Measurements from ENCODE around the gene SYT5. TPM values are rescaled to one million over a fixed set of nuclear protein-coding genes. Genes with fewer than 3 reads are reported as not detected.
"Not testable (repeated sequence)": the region's sequence is repeated elsewhere in the genome, so short reads cannot be mapped to it uniquely, and the experiment has no call there.

SYT5 gene
- total and polyA plus RNA-seq, 10 of the 15 experiments (the other 5 are each of a cell fraction or from before 2014, with no cell fraction given) = 0.04 to 0.79 (median 0.26) TPM; not detected in 7

GRCh38 chr19:55173186-55173713 lies 6.8 kb downstream of the SYT5 start:
- RAD21 ChIA-PET (ENCODE audit: unreplicated experiment) = no interaction called here
- CTCF ChIA-PET = interaction anchor here (1.4 kb wide), 1 partner anchor 330 kb away, joined by 3 read pairs; no protein-coding TSS in a partner anchor
- Histone ChIP-seq H3K4me1 (ENCODE audit: control insufficient read depth, insufficient read depth, low read length) (no peaks in the 10 kb centered on the region), H3K27me3 (replicated peaks in 1 of 2; ENCODE audit: control insufficient read depth in 2 of 2, insufficient read depth in 2 of 2, low read length in 1 of 2) (peaks cover 0 to 7% of the 10 kb centered on the region in 2 experiments; a peak in 1 of 4 replicates), H3K27ac (ENCODE audit: control insufficient read depth, insufficient read depth) (no peak overlapping the region), H2AFZ (ENCODE audit: control insufficient read depth, low read depth, low read length) (peak overlapping the region; percentile 58; the same call in 1 of the 2 replicates), H3K4me3 (no peak overlapping the region), H3K36me3 (ENCODE audit: control insufficient read depth in 2 of 2, insufficient read depth in 2 of 2, low read length in 1 of 2) (no peaks in the 10 kb centered on the region), H3K4me2 (ENCODE audit: control insufficient read depth, insufficient read depth) (peak overlapping the region; percentile 67; the same call in 1 of the 2 replicates), H3K9ac (ENCODE audit: control insufficient read depth, insufficient read depth, low read length) (no peak overlapping the region), H4K20me1 (ENCODE audit: control insufficient read depth, insufficient read depth) (no peaks in the 10 kb centered on the region), H3K9me3 (replicated peaks; ENCODE audit: control insufficient read depth, insufficient read depth, low read length) (peaks cover 1% of the 10 kb centered on the region; the same call in 1 of the 3 replicates), H3K79me2 (ENCODE audit: control insufficient read depth, insufficient read depth, low read length) (no peaks in the 10 kb centered on the region)
- no peak for DNase-seq (ENCODE audit: low read depth, low spot score)
- peak; percentile 12 for TF ChIP-seq SUZ12 (IDR thresholded peaks at IDR 0.05; ENCODE audit: unreplicated experiment)
- TF ChIP-seq KDM1A (IDR thresholded peaks at IDR 0.05; ENCODE audit: borderline replicate concordance) = no peak
- TF ChIP-seq BHLHE40 (IDR thresholded peaks at IDR 0.05; ENCODE audit: borderline replicate concordance in 1 of 2, low read depth in 2 of 2, low read length in 1 of 2) = no peak
- TF ChIP-seq NBN (IDR thresholded peaks at IDR 0.05) = no peak
- TF ChIP-seq CBFB (IDR thresholded peaks at IDR 0.05; ENCODE audit: low read depth) = no peak
- POLR2A ChIA-PET = no interaction called here
- no peak for FAIRE-seq
- 9% methylated on average over 23 of the region's 32 CpGs for WGBS (ENCODE audit: insufficient coverage, insufficient replicate concordance, low lambda C conversion rate, missing lambda C conversion rate)
- no TSS peak for BruUV-seq (replicated peaks)
- SMC1A ChIA-PET (ENCODE audit: uncharacterized antibody, unreplicated experiment) = no interaction called here
- ATAC-seq = no peak
- in situ Hi-C loops (cut with MboI) = no loop called here
- intact Hi-C loops (cut with micrococcal nuclease; ENCODE audit: unreplicated experiment) = no loop called here

GRCh38 chr19:55172741-55173140 lies 7.3 kb downstream of the SYT5 start:
- CTCF ChIA-PET = no interaction called here
- intact Hi-C loops (cut with micrococcal nuclease; ENCODE audit: unreplicated experiment) = no loop called here
- no peak for FAIRE-seq

DNA sequence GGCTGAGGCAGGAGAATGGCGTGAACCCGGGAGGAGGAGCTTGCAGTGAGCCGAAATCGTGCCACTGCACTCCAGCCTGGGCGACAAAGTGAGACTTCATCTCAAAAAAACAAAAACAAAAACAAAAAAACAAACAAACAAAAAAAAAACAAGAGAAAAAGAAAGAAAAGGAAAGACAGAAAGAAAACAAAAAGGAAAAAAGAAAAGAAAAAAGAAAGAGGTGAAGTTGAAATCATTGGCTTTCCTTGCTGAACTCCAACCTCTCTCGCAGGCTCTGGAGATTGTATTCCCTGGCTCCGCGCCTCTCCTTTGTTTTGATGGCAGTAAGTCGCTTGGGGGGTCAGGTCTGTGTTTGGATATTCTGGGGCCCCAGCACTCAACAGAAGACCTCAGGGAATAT lies 7.8 kb downstream of the SYT5 start:
- H3K4me1 ChIP-seq (ENCODE audit: control insufficient read depth, insufficient read depth, low read length); DNase-seq (ENCODE audit: low read depth, low spot score); FAIRE-seq; H3K9me3 ChIP-seq (replicated peaks; ENCODE audit: control insufficient read depth, insufficient read depth, low read length); intact Hi-C loops (cut with micrococcal nuclease; ENCODE audit: unreplicated experiment); H3K79me2 ChIP-seq (ENCODE audit: control insufficient read depth, insufficient read depth, low read length); SMC1A ChIA-PET (ENCODE audit: uncharacterized antibody, unreplicated experiment); H3K9ac ChIP-seq (ENCODE audit: control insufficient read depth, insufficient read depth, low read length); CTCF ChIA-PET; H3K36me3 ChIP-seq (ENCODE audit: control insufficient read depth in 2 of 2, insufficient read depth in 2 of 2, low read length in 1 of 2); ATAC-seq; H3K27ac ChIP-seq (ENCODE audit: control insufficient read depth, insufficient read depth); H3K27me3 ChIP-seq (replicated peaks in 1 of 2; ENCODE audit: control insufficient read depth in 2 of 2, insufficient read depth in 2 of 2, low read length in 1 of 2); H3K4me2 ChIP-seq (ENCODE audit: control insufficient read depth, insufficient read depth); H4K20me1 ChIP-seq (ENCODE audit: control insufficient read depth, insufficient read depth); in situ Hi-C loops (cut with MboI); H3K4me3 ChIP-seq; BruUV-seq (replicated peaks); H2AFZ ChIP-seq (ENCODE audit: control insufficient read depth, low read depth, low read length); RAD21 ChIA-PET (ENCODE audit: unreplicated experiment); POLR2A ChIA-PET: not testable (repeated sequence)
- 71% methylated on average over 9 of the region's 9 CpGs for WGBS (ENCODE audit: insufficient coverage, insufficient replicate concordance, low lambda C conversion rate, missing lambda C conversion rate)

More at GRCh38 chr19:55172741-55173140, 7.3 kb downstream of the SYT5 start:
- SMC1A ChIA-PET (ENCODE audit: uncharacterized antibody, unreplicated experiment) = no interaction called here
- H2AFZ ChIP-seq (ENCODE audit: control insufficient read depth, low read depth, low read length) = no peak overlapping the region
- DNase-seq (ENCODE audit: low read depth, low spot score) (no peak), ATAC-seq (no peak)
- BruUV-seq (replicated peaks) = no TSS peak
- POLR2A ChIA-PET = no interaction called here
- H4K20me1 ChIP-seq (ENCODE audit: control insufficient read depth, insufficient read depth) = no peaks in the 10 kb centered on the region
- H3K27ac ChIP-seq (ENCODE audit: control insufficient read depth, insufficient read depth) = no peak overlapping the region
- no peak overlapping the region for H3K9ac ChIP-seq (ENCODE audit: control insufficient read depth, insufficient read depth, low read length)
- H3K9me3 ChIP-seq (replicated peaks; ENCODE audit: control insufficient read depth, insufficient read depth, low read length) = peaks cover 1% of the 10 kb centered on the region; the same call in 1 of the 3 replicates
- in situ Hi-C loops (cut with MboI) = no loop called here
- H3K36me3 ChIP-seq (ENCODE audit: control insufficient read depth in 2 of 2, insufficient read depth in 2 of 2, low read length in 1 of 2) = no peaks in the 10 kb centered on the region
- H3K79me2 ChIP-seq (ENCODE audit: control insufficient read depth, insufficient read depth, low read length) = no peaks in the 10 kb centered on the region
- WGBS (ENCODE audit: insufficient coverage, insufficient replicate concordance, low lambda C conversion rate, missing lambda C conversion rate) = 55% methylated on average over 12 of the region's 12 CpGs
- H3K4me3 ChIP-seq = no peak overlapping the region
- RAD21 ChIA-PET (ENCODE audit: unreplicated experiment) = no interaction called here
- peaks cover under 1 to 7% of the 10 kb centered on the region in 2 experiments; a peak in 1 of 4 replicates for H3K27me3 ChIP-seq (replicated peaks in 1 of 2; ENCODE audit: control insufficient read depth in 2 of 2, insufficient read depth in 2 of 2, low read length in 1 of 2)
- no peaks in the 10 kb centered on the region for H3K4me1 ChIP-seq (ENCODE audit: control insufficient read depth, insufficient read depth, low read length)
- H3K4me2 ChIP-seq (ENCODE audit: control insufficient read depth, insufficient read depth) = no peak overlapping the region
- TF ChIP-seq, protein P1, sequence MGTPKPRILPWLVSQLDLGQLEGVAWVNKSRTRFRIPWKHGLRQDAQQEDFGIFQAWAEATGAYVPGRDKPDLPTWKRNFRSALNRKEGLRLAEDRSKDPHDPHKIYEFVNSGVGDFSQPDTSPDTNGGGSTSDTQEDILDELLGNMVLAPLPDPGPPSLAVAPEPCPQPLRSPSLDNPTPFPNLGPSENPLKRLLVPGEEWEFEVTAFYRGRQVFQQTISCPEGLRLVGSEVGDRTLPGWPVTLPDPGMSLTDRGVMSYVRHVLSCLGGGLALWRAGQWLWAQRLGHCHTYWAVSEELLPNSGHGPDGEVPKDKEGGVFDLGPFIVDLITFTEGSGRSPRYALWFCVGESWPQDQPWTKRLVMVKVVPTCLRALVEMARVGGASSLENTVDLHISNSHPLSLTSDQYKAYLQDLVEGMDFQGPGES (IDR thresholded peaks at IDR 0.05) = no peak
- TF ChIP-seq TCF7 (IDR thresholded peaks at IDR 0.05; ENCODE audit: borderline replicate concordance) (no peak), MXI1 (IDR thresholded peaks at IDR 0.05; ENCODE audit: low read depth, low read length) (no peak), BHLHE40 (IDR thresholded peaks at IDR 0.05; ENCODE audit: borderline replicate concordance in 1 of 2, low read depth in 2 of 2, low read length in 1 of 2) (no peak), EGR1 (IDR thresholded peaks at IDR 0.05; ENCODE audit: borderline replicate concordance in 1 of 2, low read depth in 2 of 2, low read length in 2 of 2) (no peak), HDAC6 (IDR thresholded peaks at IDR 0.05; ENCODE audit: unreplicated experiment) (no peak), JUNB (IDR thresholded peaks at IDR 0.05) (no peak), MTA3 (IDR thresholded peaks at IDR 0.05; ENCODE audit: borderline replicate concordance, low read length) (no peak), IRF4 (IDR thresholded peaks at IDR 0.05; ENCODE audit: low read depth, low read length) (no peak), ZSCAN29 (IDR thresholded peaks at IDR 0.05) (no peak), CBX5 (IDR thresholded peaks at IDR 0.05; ENCODE audit: low read depth) (no peak), ZNF207 (IDR thresholded peaks at IDR 0.05; ENCODE audit: borderline replicate concordance) (no peak)
